IMR-90 (cell line): ENCODE results near the gene REG1A. TPM values are rescaled to one million over a fixed set of nuclear protein-coding genes. Genes with fewer than 3 reads are reported as not detected.

ENCODE experiments used
- ATAC-seq: fragments of 200-7000 bp; cut with Tn5 transposase; 2 replicates; pipeline ENCODE4 v1.9.1; 2020; ENCODE audit warnings: low read depth, mild to moderate bottlenecking, moderate library complexity
- BruUV-seq: library from RNA; stranded (reverse); fragments of 400-500 nt; replicated peaks from 2 replicates; lab custom pipeline; 2021; lab: Mats Ljungman, UMichigan
- CTCF ChIA-PET: fragments of 300-600 bp; formaldehyde crosslinking; extraction: SDS; loops from one replicate; lab custom pipeline; 2021; ENCODE audit warnings: antibody characterized with exemption; lab: Yijun Ruan, JAX
- POLR2A ChIA-PET: fragments of 300-600 bp; sonication (Branson Sonifier 250); formaldehyde crosslinking; loops from one replicate; lab custom pipeline; 2022; ENCODE audit warnings: antibody characterized with exemption; ENCODE audit not compliant: unreplicated experiment; lab: Charles Lee
- DNase-seq: peaks from one replicate; pipeline ENCODE4 v3.0.0; 2013
- H2AFZ ChIP-seq: replicated peaks from 2 replicates; pipeline ENCODE3; 2013; ENCODE audit warnings: low read length, mild to moderate bottlenecking; ENCODE audit not compliant: poor library complexity
- H2AK5ac ChIP-seq: 2 replicates; pipeline ENCODE4 v1.6.1; 2013; ENCODE audit warnings: low read depth, low read length, inconsistent platforms
- H2AK9ac ChIP-seq: replicated peaks from 2 replicates; pipeline ENCODE3; 2013; ENCODE audit warnings: mild to moderate bottlenecking, low read depth, low read length, moderate library complexity; ENCODE audit not compliant: poor library complexity
- H2BK120ac ChIP-seq: 2 replicates; pipeline ENCODE4 v1.6.1; 2013; ENCODE audit warnings: low read depth, low read length, inconsistent platforms
- H2BK15ac ChIP-seq: 3 replicates; pipeline ENCODE4 v1.6.1; 2013; ENCODE audit warnings: low read depth, low read length, inconsistent platforms
- H2BK20ac ChIP-seq: 2 replicates; pipeline ENCODE4 v1.6.1; 2013; ENCODE audit warnings: low read depth, mild to moderate bottlenecking, inconsistent platforms, low read length, moderate library complexity
- H2BK5ac ChIP-seq: 2 replicates; pipeline ENCODE4 v1.6.1; 2013; ENCODE audit warnings: mild to moderate bottlenecking, low read depth, low read length, inconsistent platforms; ENCODE audit not compliant: poor library complexity, severe bottlenecking
- H3K14ac ChIP-seq: replicated peaks from 2 replicates; pipeline ENCODE4 v1.6.1; 2013; ENCODE audit warnings: low read depth, low read length, inconsistent platforms
- H3K18ac ChIP-seq: 2 replicates; pipeline ENCODE4 v1.6.1; 2013; ENCODE audit warnings: low read depth, low read length, control low read depth
- H3K23ac ChIP-seq: 2 replicates; pipeline ENCODE4 v1.6.1; 2013; ENCODE audit warnings: low read depth, low read length, inconsistent platforms
- H3K27ac ChIP-seq: 2 replicates; pipeline ENCODE4 v1.5.1; 2013; ENCODE audit warnings: mild to moderate bottlenecking, control low read depth, low read length; ENCODE audit not compliant: insufficient read depth
- H3K27me3 ChIP-seq: 2 replicates; pipeline ENCODE4 v1.6.1; 2013; ENCODE audit warnings: low read length; ENCODE audit not compliant: control insufficient read depth, insufficient read depth
- H3K36me3 ChIP-seq: 2 replicates; pipeline ENCODE4 v1.6.1; 2013; ENCODE audit warnings: low read length, mixed read lengths; ENCODE audit not compliant: control insufficient read depth, insufficient read depth
- H3K4ac ChIP-seq: 2 replicates; pipeline ENCODE4 v1.6.1; 2013; ENCODE audit warnings: low read depth, low read length, inconsistent platforms
- H3K4me1 ChIP-seq: 2 replicates; pipeline ENCODE4 v1.6.1; 2013; ENCODE audit warnings: low read length, mixed read lengths; ENCODE audit not compliant: control insufficient read depth, insufficient read depth
- H3K4me2 ChIP-seq: 2 replicates; pipeline ENCODE4 v1.6.1; 2013; ENCODE audit warnings: low read depth, mild to moderate bottlenecking, control low read depth, low read length, moderate library complexity
- H3K4me3 ChIP-seq: 2 replicates; pipeline ENCODE4 v1.5.1; 2013; ENCODE audit warnings: low read depth, mild to moderate bottlenecking, control low read depth, low read length, moderate library complexity; ENCODE audit not compliant: insufficient read depth
- H3K56ac ChIP-seq: 2 replicates; pipeline ENCODE4 v1.6.1; 2013; ENCODE audit warnings: low read length, inconsistent platforms; ENCODE audit not compliant: insufficient read depth; ENCODE audit errors: extremely low read depth
- H3K79me1 ChIP-seq, 2 experiments: 2 replicates each; pipeline ENCODE4 v1.6.1; 2013; ENCODE audit warnings: low read length in 2 of 2, inconsistent platforms in 1 of 2, low read depth in 1 of 2
- H3K9ac ChIP-seq: 2 replicates; pipeline ENCODE4 v1.6.1; 2013; ENCODE audit warnings: low read depth, low read length, control low read depth
- H3K9me1 ChIP-seq: 2 replicates; pipeline ENCODE4 v1.6.1; 2013; ENCODE audit warnings: low read length, inconsistent platforms; ENCODE audit not compliant: insufficient read depth
- H3K9me3 ChIP-seq: 2 replicates; pipeline ENCODE4 v1.6.1; 2013; ENCODE audit warnings: low read length; ENCODE audit not compliant: control insufficient read depth, insufficient read depth
- H4K20me1 ChIP-seq: 2 replicates; pipeline ENCODE4 v1.6.1; 2013; ENCODE audit warnings: low read length, inconsistent platforms; ENCODE audit not compliant: insufficient read depth
- H4K5ac ChIP-seq: 2 replicates; pipeline ENCODE4 v1.6.1; 2013; ENCODE audit warnings: mild to moderate bottlenecking, low read depth, low read length, control low read depth
- H4K8ac ChIP-seq, 2 experiments: 2 replicates each; pipeline ENCODE4 v1.6.1; 2013; ENCODE audit warnings: low read depth in 2 of 2, low read length in 2 of 2, control low read depth in 1 of 2, inconsistent platforms in 1 of 2
- H4K91ac ChIP-seq: 2 replicates; pipeline ENCODE4 v1.6.1; 2013; ENCODE audit warnings: low read depth, low read length, inconsistent platforms; ENCODE audit not compliant: insufficient read depth
- FOS ChIP-seq: fragments of 150-350 bp; IDR thresholded peaks from 2 replicates; pipeline ENCODE4 v1.6.1; 2016; ENCODE audit warnings: low read depth, low read length
- MAFK ChIP-seq: IDR thresholded peaks from 2 replicates; pipeline ENCODE4 v1.6.1; 2012; ENCODE audit warnings: low read depth, low read length, improper control_type of control experiment
- RFX5 ChIP-seq: IDR thresholded peaks from 2 replicates; pipeline ENCODE4 v1.8.0; 2012; ENCODE audit warnings: low read depth, mild to moderate bottlenecking, low read length, moderate library complexity
- WGBS, 2 experiments: methylation state at CpG; one replicate each; pipeline versions ENCODE4 v1.1.5 to v1.1.7; 2013; ENCODE audit warnings: missing lambda C conversion rate in 2 of 2; ENCODE audit not compliant: insufficient read length in 1 of 2; ENCODE audit errors: extremely low coverage in 2 of 2; 5-methylcytosine and 5-hydroxymethylcytosine counted together
- dilution Hi-C: fragments of 300-500 bp; cut with HindIII; formaldehyde crosslinking; loops from one replicate; pipeline ENCODE4 v1.14.3; 2018; ENCODE audit warnings: low sequenced_read_pairs; ENCODE audit not compliant: unreplicated experiment
- in situ Hi-C: fragments of 300-500 bp; cut with MboI; formaldehyde crosslinking; loops from 3 replicates; pipeline ENCODE4 v1.14.3; 2019; ENCODE audit warnings: low sequenced_read_pairs, inconsistent platforms, mixed read lengths
- intact Hi-C: fragments of 100-400 bp; cut with micrococcal nuclease; formaldehyde crosslinking; loops from 2 replicates; pipeline ENCODE4 v1.10.0; 2022
- polyA plus RNA-seq, 3 experiments: library from polyadenylated mRNA; depleted of rRNA; stranded (reverse); fragments of >200 nt; gene quantifications; 2 replicates each; pipeline ENCODE4 v1.2.3, GENCODE V29; 2012; ENCODE audit warnings: low replicate concordance in 1 of 3
- total RNA-seq: library from RNA; depleted of rRNA; stranded (reverse); fragments of >200 nt; gene quantifications from 2 replicates; pipeline ENCODE4 v1.2.3, GENCODE V29; 2012
- TF ChIP-seq, protein P1 (sequence below): fragments of 150-350 bp; IDR thresholded peaks from 2 replicates; pipeline ENCODE4 v1.6.1; 2017; ENCODE audit warnings: mild to moderate bottlenecking, antibody characterized with exemption, low read length, low read depth
- TF ChIP-seq, protein P2 (sequence below): fragments of 150-350 bp; IDR thresholded peaks from 2 replicates; pipeline ENCODE4 v1.6.1; 2016; ENCODE audit warnings: low read depth, mild to moderate bottlenecking, low read length, moderate library complexity, borderline replicate concordance

The REG1A gene
- total and polyA plus RNA-seq, 2 of the 4 experiments (the other 2 are of a cell fraction): not detected

DNA sequence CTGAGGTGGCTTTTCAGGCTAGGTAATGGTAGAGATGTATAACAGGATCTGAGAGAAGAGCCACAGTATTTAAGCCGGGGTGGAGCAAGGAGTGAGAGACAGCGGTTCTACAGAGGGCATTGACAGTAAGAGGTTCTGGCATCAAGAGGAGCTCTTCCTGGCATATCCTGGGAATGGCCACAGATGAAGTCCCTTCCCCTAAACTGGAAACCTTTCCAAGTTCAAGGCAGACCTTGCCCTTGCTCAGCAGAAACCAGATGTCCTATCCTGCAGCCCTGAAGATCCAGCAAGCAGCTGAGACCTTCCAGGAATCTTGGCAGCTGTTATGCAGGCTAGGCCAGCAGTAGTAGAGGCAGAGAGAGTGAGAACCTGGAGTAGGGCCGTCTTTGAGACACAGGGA, 18.1 kb downstream of the REG1A start:
- H2BK15ac ChIP-seq: no peak overlapping the region
- H3K23ac ChIP-seq: no peak overlapping the region
- no peaks in the 10 kb centered on the region for H3K36me3 ChIP-seq
- peaks cover 18% of the 10 kb centered on the region for H3K9me3 ChIP-seq
- WGBS, 2 experiments: no CpG with 5 or more reads among the region's 3 CpGs
- no peak overlapping the region for H2BK120ac ChIP-seq
- H4K91ac ChIP-seq: no peak overlapping the region
- H2AK5ac ChIP-seq: no peak overlapping the region
- no peak overlapping the region for H3K4me2 ChIP-seq
- intact Hi-C loops: no loop called here
- no peak overlapping the region for H2BK5ac ChIP-seq
- dilution Hi-C loops: no loop called here
- TF ChIP-seq MAFK (no peak), RFX5 (no peak), FOS (no peak)
- TF ChIP-seq, protein P1, sequence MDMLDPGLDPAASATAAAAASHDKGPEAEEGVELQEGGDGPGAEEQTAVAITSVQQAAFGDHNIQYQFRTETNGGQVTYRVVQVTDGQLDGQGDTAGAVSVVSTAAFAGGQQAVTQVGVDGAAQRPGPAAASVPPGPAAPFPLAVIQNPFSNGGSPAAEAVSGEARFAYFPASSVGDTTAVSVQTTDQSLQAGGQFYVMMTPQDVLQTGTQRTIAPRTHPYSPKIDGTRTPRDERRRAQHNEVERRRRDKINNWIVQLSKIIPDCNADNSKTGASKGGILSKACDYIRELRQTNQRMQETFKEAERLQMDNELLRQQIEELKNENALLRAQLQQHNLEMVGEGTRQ: no peak
- TF ChIP-seq, protein P2, sequence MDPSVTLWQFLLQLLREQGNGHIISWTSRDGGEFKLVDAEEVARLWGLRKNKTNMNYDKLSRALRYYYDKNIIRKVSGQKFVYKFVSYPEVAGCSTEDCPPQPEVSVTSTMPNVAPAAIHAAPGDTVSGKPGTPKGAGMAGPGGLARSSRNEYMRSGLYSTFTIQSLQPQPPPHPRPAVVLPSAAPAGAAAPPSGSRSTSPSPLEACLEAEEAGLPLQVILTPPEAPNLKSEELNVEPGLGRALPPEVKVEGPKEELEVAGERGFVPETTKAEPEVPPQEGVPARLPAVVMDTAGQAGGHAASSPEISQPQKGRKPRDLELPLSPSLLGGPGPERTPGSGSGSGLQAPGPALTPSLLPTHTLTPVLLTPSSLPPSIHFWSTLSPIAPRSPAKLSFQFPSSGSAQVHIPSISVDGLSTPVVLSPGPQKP: no peak
- H3K9ac ChIP-seq: no peak overlapping the region
- H3K4me3 ChIP-seq: no peak overlapping the region
- no peaks in the 10 kb centered on the region for H3K27me3 ChIP-seq
- no TSS peak for BruUV-seq
- H3K14ac ChIP-seq: no peak overlapping the region
- no peaks in the 10 kb centered on the region for H3K9me1 ChIP-seq
- H2BK20ac ChIP-seq: no peak overlapping the region
- DNase-seq (no peak), ATAC-seq (no peak)
- ChIA-PET POLR2A (no interaction called here), CTCF (no interaction called here)
- no peak overlapping the region for H3K27ac ChIP-seq
- H3K79me1 ChIP-seq: no peaks in the 10 kb centered on the region
- no peak overlapping the region for H4K8ac ChIP-seq
- H3K4me1 ChIP-seq: no peaks in the 10 kb centered on the region
- in situ Hi-C loops: no loop called here
- H3K4ac ChIP-seq: no peak overlapping the region
- no peaks in the 10 kb centered on the region for H4K20me1 ChIP-seq
- no peak overlapping the region for H4K5ac ChIP-seq
- no peak overlapping the region for H3K56ac ChIP-seq
- H3K18ac ChIP-seq: no peak overlapping the region
- H2AFZ ChIP-seq: no peak overlapping the region
- H2AK9ac ChIP-seq: no peak overlapping the region
